ENCODE results near the gene SGMS1. TPM values are rescaled to one million over a fixed set of nuclear protein-coding genes. Genes with fewer than 3 reads are reported as not detected.

SGMS1 gene
- total RNA-seq, 1 donor from 2014 or later, result 93.8 TPM

- Histone ChIP-seq H3K4me3 (no peak overlapping the region), H3K4me1 (no peaks in the 10 kb centered on the region)
- no peak for DNase-seq (ENCODE audit: extremely low spot score in 2 of 2)
Observed at GRCh38 chr10:50636618-50637579, 13.1 kb upstream of the SGMS1 start.

GRCh38 chr10:50635286-50635685 is 11.5 kb upstream of the SGMS1 start:
- intact Hi-C loops (cut with DNase I), result no loop called here

More at GRCh38 chr10:50636618-50637579, 13.1 kb upstream of the SGMS1 start:
- Histone ChIP-seq H3K36me3 (no peaks in the 10 kb centered on the region), H3K27ac (no peak overlapping the region), H3K27me3 (no peaks in the 10 kb centered on the region), H3K9me3 (no peaks in the 10 kb centered on the region)
- intact Hi-C loops (cut with DNase I), result no loop called here
- no peak for TF ChIP-seq POLR2A (IDR thresholded peaks at IDR 0.05)

GRCh38 chr10:50634479-50634878 is 10.7 kb upstream of the SGMS1 start:
- Histone ChIP-seq H3K27ac (no peak overlapping the region), H3K36me3 (no peaks in the 10 kb centered on the region), H3K9me3 (no peaks in the 10 kb centered on the region), H3K27me3 (no peaks in the 10 kb centered on the region), H3K4me1 (no peaks in the 10 kb centered on the region), H3K4me3 (no peak overlapping the region)
- intact Hi-C loops (cut with DNase I), result no loop called here
- no peak for DNase-seq (ENCODE audit: extremely low spot score in 2 of 2)
- no peak for TF ChIP-seq CTCF (IDR thresholded peaks at IDR 0.05)
- TF ChIP-seq POLR2A (IDR thresholded peaks at IDR 0.05), result no peak
- no peak for TF ChIP-seq POLR2AphosphoS5 (IDR thresholded peaks at IDR 0.05; ENCODE audit: insufficient read depth in 1 of 2, low read depth in 1 of 2)

More at GRCh38 chr10:50635286-50635685, 11.5 kb upstream of the SGMS1 start:
- Histone ChIP-seq H3K9me3 (no peaks in the 10 kb centered on the region), H3K27ac (no peak overlapping the region), H3K4me3 (no peak overlapping the region), H3K4me1 (no peaks in the 10 kb centered on the region), H3K36me3 (no peaks in the 10 kb centered on the region), H3K27me3 (no peaks in the 10 kb centered on the region)
- no peak for DNase-seq (ENCODE audit: extremely low spot score in 2 of 2)
- TF ChIP-seq POLR2AphosphoS5 (IDR thresholded peaks at IDR 0.05; ENCODE audit: insufficient read depth in 1 of 2, low read depth in 1 of 2) (no peak), POLR2A (IDR thresholded peaks at IDR 0.05) (no peak), CTCF (IDR thresholded peaks at IDR 0.05) (no peak)

- Histone ChIP-seq H3K9me3 (no peaks in the 10 kb centered on the region), H3K27ac (no peak overlapping the region), H3K27me3 (no peaks in the 10 kb centered on the region), H3K4me3 (no peak overlapping the region), H3K36me3 (no peaks in the 10 kb centered on the region), H3K4me1 (no peaks in the 10 kb centered on the region)
- no peak for TF ChIP-seq POLR2AphosphoS5 (IDR thresholded peaks at IDR 0.05; ENCODE audit: insufficient read depth in 1 of 2, low read depth in 1 of 2)
- no peak for TF ChIP-seq POLR2A (IDR thresholded peaks at IDR 0.05)
- TF ChIP-seq CTCF (IDR thresholded peaks at IDR 0.05), result no peak
- intact Hi-C loops (cut with DNase I), result no loop called here
- no peak for DNase-seq (ENCODE audit: extremely low spot score in 2 of 2)
Observed at GRCh38 chr10:50631052-50631451, 7.3 kb upstream of the SGMS1 start.

- intact Hi-C loops (cut with DNase I), result loop anchor here (10.0 kb wide), 2 partner anchors 75 to 215 kb away; no protein-coding TSS in a partner anchor
- TF ChIP-seq POLR2A (IDR thresholded peaks at IDR 0.05), result no peak
- no peak for TF ChIP-seq POLR2AphosphoS5 (IDR thresholded peaks at IDR 0.05; ENCODE audit: insufficient read depth in 1 of 2, low read depth in 1 of 2)
- TF ChIP-seq CTCF (IDR thresholded peaks at IDR 0.05), result no peak
- H3K27me3 ChIP-seq, result no peaks in the 10 kb centered on the region
- H3K4me3 ChIP-seq, result no peak overlapping the region
- no peaks in the 10 kb centered on the region for H3K36me3 ChIP-seq
- DNase-seq (ENCODE audit: extremely low spot score in 2 of 2), result no peak
- H3K27ac ChIP-seq, result no peak overlapping the region
- H3K9me3 ChIP-seq, result no peaks in the 10 kb centered on the region
- peaks cover 6% of the 10 kb centered on the region for H3K4me1 ChIP-seq
Observed at GRCh38 chr10:50629495-50630122, 5.9 kb upstream of the SGMS1 start.

All from vagina (tissue), 2 donors.